ENCODE data around the gene MRTFB. TPM values are rescaled to one million over a fixed set of nuclear protein-coding genes. Genes with fewer than 3 reads are reported as not detected.

MRTFB gene
- total RNA-seq, 1 experiment from 2014 or later = 12.7 TPM

- DNase-seq (no peak), ATAC-seq (no peak)
- Histone ChIP-seq H3K9me2 (replicated peaks; ENCODE audit: low read length) (no peaks in the 10 kb centered on the region), H3K4me3 (ENCODE audit: low read length) (no peak overlapping the region), H3K27me3 (ENCODE audit: low read length) (no peaks in the 10 kb centered on the region), H3K27ac (ENCODE audit: low read length) (no peak overlapping the region), H3K79me2 (ENCODE audit: low read length) (no peaks in the 10 kb centered on the region), H3K4me2 (ENCODE audit: low read length) (no peak overlapping the region), H2AFZ (ENCODE audit: low read length) (no peak overlapping the region), H3K4me1 (ENCODE audit: insufficient read depth, low read length) (peaks cover 14% of the 10 kb centered on the region), H3F3A (ENCODE audit: low read length, unreplicated experiment) (no peaks in the 10 kb centered on the region), H3K9ac (ENCODE audit: low read length) (no peak overlapping the region), H3K36me3 (ENCODE audit: low read depth, low read length) (no peaks in the 10 kb centered on the region), H3K9me3 (ENCODE audit: low read length) (no peaks in the 10 kb centered on the region), H4K20me1 (ENCODE audit: low read length) (no peaks in the 10 kb centered on the region)
- intact Hi-C loops (cut with micrococcal nuclease) = no loop called here
- no peak for TF ChIP-seq EZH2phosphoT487 (IDR thresholded peaks at IDR 0.05; ENCODE audit: borderline replicate concordance, low read length)
- TF ChIP-seq EZH2 (IDR thresholded peaks at IDR 0.05; ENCODE audit: low read length, unreplicated experiment) = no peak
- ChIA-PET POLR2A (ENCODE audit: unreplicated experiment) (no interaction called here), CTCF (no interaction called here)
- no TSS peak for BruUV-seq (replicated peaks)
Measured at GRCh38 chr16:14148569-14148968, 77.5 kb downstream of the MRTFB start.

DNA sequence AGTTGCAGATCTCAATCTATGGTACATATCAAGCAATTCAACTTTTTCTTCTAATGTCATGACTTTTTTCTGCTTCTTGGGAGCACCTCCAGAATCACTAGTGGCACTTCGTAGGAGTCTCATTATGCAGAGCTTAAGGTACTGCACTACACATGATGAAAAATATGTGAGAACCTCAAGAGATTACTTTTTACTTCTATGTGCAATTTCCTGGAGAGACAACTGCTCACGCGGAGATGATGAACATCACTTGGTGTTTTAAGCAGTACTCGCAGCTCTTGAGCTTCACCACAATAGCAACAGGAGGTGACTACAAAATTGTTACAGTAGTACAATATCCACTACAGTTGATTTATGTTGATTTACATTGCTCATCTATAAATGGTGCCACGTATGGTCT is 79.7 kb downstream of the MRTFB start:
- ATAC-seq = no peak

DNA sequence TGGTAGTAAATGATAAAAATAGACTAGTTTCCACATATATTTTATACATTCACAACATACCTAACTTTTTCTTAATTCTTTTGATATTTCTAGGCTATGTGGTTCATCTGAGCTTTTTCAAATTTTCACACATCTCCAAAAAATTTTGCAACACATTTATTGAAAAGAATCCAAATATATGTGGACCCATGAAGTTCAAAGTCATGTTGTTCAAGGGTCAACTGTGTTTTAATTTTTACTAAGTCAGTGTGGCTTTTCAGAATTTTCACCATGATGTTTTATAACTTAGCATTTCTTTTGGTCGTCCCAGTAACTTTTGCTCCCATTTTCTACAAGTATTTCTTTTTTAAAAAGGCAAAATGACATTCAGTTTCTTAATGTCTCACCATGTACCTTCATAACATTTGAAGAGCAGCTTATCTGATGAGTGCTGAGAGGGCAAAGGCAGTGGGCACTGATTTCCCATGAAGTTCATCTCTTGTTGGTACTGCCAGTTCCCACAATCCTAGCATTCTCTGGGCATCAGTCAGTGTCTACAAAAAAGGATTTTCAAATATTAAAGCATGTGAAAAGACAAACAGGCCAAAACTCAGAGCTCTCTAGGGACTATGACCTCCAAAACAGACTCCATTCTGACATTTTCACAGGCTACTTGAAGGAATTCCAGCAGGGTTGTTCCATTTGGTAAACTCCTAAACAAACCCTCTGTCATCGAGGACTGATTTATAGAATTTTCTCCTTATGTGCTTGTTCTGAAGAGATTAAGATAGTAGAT is 80.3 kb downstream of the MRTFB start:
- no peaks in the 10 kb centered on the region for H3K36me3 ChIP-seq (ENCODE audit: low read depth, low read length)
- no peak overlapping the region for H3K4me2 ChIP-seq (ENCODE audit: low read length)
- H3K79me2 ChIP-seq (ENCODE audit: low read length) = no peaks in the 10 kb centered on the region
- intact Hi-C loops (cut with micrococcal nuclease) = no loop called here
- BruUV-seq (replicated peaks) = no TSS peak
- H3K27ac ChIP-seq (ENCODE audit: low read length) = no peak overlapping the region
- ChIA-PET CTCF (no interaction called here), POLR2A (ENCODE audit: unreplicated experiment) (no interaction called here)
- no peak for TF ChIP-seq EZH2 (IDR thresholded peaks at IDR 0.05; ENCODE audit: low read length, unreplicated experiment)
- TF ChIP-seq EZH2phosphoT487 (IDR thresholded peaks at IDR 0.05; ENCODE audit: borderline replicate concordance, low read length) = no peak
- no peak for TF ChIP-seq CTCF (conservative IDR thresholded peaks at IDR 0.05; ENCODE audit: low read depth, low read length)
- H3K4me3 ChIP-seq (ENCODE audit: low read length) = no peak overlapping the region
- no peak for ATAC-seq
- H4K20me1 ChIP-seq (ENCODE audit: low read length) = no peaks in the 10 kb centered on the region
- no peaks in the 10 kb centered on the region for H3K27me3 ChIP-seq (ENCODE audit: low read length)
- H2AFZ ChIP-seq (ENCODE audit: low read length) = no peak overlapping the region
- H3F3A ChIP-seq (ENCODE audit: low read length, unreplicated experiment) = no peaks in the 10 kb centered on the region
- no peak for DNase-seq
- H3K9ac ChIP-seq (ENCODE audit: low read length) = no peak overlapping the region
- H3K9me2 ChIP-seq (replicated peaks; ENCODE audit: low read length) = no peaks in the 10 kb centered on the region
- no peaks in the 10 kb centered on the region for H3K9me3 ChIP-seq (ENCODE audit: low read length)
- peaks cover 12% of the 10 kb centered on the region for H3K4me1 ChIP-seq (ENCODE audit: insufficient read depth, low read length)

More for the DNA sequence above, 79.7 kb downstream of the MRTFB start:
- Histone ChIP-seq H4K20me1 (ENCODE audit: low read length) (no peaks in the 10 kb centered on the region), H3K79me2 (ENCODE audit: low read length) (no peaks in the 10 kb centered on the region), H3K4me1 (ENCODE audit: insufficient read depth, low read length) (peaks cover 14% of the 10 kb centered on the region), H3K4me3 (ENCODE audit: low read length) (no peak overlapping the region), H3K9me3 (ENCODE audit: low read length) (no peaks in the 10 kb centered on the region), H2AFZ (ENCODE audit: low read length) (no peak overlapping the region), H3K27me3 (ENCODE audit: low read length) (no peaks in the 10 kb centered on the region), H3K36me3 (ENCODE audit: low read depth, low read length) (no peaks in the 10 kb centered on the region), H3K4me2 (ENCODE audit: low read length) (no peak overlapping the region), H3K9ac (ENCODE audit: low read length) (no peak overlapping the region), H3F3A (ENCODE audit: low read length, unreplicated experiment) (no peaks in the 10 kb centered on the region), H3K27ac (ENCODE audit: low read length) (no peak overlapping the region), H3K9me2 (replicated peaks; ENCODE audit: low read length) (no peaks in the 10 kb centered on the region)
- BruUV-seq (replicated peaks) = no TSS peak
- CTCF ChIA-PET = no interaction called here
- intact Hi-C loops (cut with micrococcal nuclease) = no loop called here
- no peak for DNase-seq
- POLR2A ChIA-PET (ENCODE audit: unreplicated experiment) = no interaction called here
- no peak for TF ChIP-seq EZH2phosphoT487 (IDR thresholded peaks at IDR 0.05; ENCODE audit: borderline replicate concordance, low read length)
- TF ChIP-seq EZH2 (IDR thresholded peaks at IDR 0.05; ENCODE audit: low read length, unreplicated experiment) = no peak
- no peak for TF ChIP-seq CTCF (conservative IDR thresholded peaks at IDR 0.05; ENCODE audit: low read depth, low read length)
